Posterior cingulate gyrus (tissue), 11 donors: Measurements from ENCODE around the gene ANK2.

ENCODE experiments used
- DNase-seq, 10 donors: peaks; one replicate each; pipeline versions ENCODE4 v3.0.0 to v3.0.0-alpha.2; 2020 to 2021; ENCODE audit warnings: mixed read lengths in 3 of 10
- intact Hi-C: fragments of 100-400 bp; cut with DNase I; formaldehyde crosslinking; loops from one replicate; pipeline ENCODE4 v1.15.1; 2023

Gene ANK2

DNA sequence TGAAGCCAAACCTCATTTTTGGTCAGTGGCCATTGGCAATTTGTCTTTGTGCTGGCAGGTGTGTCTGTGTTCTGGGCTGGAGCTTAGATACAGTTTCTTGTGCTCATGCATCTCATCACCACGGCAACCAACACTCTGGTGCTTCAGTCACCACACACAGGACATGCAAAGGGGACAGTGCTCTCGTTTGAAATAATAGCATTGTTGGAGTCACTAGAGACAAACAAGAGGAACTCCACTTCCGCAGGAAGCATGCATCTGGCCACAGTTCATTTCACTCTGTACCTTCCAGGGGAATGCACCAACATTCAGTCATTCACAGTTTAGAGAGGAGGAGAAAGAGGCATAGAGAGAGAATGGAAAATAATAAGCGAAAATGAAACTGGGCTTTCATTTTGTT, 267.4 kb downstream of the ANK2 start:
- intact Hi-C loops, result no loop called here
- peak in 2 of 10 donors; percentile 11 to 82 for DNase-seq

DNA sequence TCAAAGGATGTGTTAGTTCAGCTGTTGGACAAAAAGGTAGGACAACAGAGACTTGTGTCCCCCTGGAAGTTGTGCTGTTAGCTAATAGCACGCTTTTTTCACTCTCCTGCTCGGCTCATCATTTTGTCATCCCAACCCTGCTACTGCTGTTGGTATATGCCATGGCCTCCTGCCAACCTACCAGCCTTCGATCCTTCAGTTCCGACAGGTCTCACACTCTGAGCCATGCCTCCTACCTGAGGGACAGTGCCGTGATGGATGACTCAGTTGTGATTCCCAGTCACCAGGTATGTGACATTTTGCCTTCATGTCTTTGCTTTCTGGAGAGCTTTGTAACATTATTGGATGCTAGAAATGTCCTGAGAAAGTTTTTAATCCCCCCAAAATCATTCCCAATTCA, 268.1 kb downstream of the ANK2 start:
- intact Hi-C loops, result no loop called here
- DNase-seq, result no peak

DNA sequence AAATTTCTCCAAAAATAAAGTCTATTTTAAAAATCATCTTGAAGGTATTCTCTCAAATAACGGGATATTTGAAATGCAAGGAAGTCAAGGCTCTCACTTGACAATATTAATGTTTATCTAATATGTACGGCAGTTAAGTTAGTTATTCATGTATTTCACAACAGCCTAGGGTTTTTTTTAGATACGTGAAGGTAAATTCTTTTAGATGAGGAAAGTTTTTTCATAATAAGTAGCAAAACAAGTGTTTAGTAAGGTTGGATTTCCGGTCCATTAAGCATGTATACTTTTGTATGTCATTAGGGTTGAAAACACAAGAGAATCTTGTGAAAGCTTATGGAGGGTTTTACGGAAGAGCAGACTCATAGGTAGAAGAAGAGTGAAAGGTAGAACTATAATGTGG, 273.3 kb downstream of the ANK2 start:
- intact Hi-C loops, result no loop called here

DNA sequence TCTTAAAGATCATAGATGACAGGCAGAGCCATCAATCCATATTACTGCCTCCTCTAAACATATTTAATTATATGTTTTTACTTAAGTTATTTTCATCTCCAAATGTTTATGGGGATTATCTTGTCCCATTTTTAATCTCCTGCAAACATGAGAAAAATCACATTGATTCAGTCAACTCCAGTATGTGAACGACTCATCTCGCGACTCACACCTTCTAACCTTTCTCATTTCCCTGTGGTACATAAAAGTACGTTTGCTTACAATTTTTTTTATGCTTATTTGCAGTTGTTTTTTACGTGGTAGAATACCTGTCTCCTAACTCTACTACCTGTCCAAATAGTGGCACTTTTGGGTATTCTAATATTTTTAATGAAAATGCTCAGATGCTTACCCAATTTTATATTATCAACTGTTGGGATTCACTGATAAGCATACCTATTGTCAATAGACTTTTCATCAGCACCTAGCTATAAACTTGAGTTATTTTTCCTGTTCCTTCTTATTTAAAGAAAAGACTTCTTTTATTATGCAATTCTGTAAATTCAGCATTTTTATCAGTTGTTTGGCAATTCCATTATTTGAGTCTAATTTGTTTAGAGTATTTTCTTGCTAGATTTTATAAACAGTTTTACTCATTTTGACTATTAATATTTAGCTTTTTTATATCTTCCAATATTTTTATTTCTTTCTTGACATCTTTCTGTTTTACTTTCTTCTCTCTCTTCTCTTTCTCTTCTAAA, 276.6 kb downstream of the ANK2 start:
- intact Hi-C loops, result no loop called here
- DNase-seq, result no peak

More for the DNA sequence above, 273.3 kb downstream of the ANK2 start:
- DNase-seq, result no peak

DNA sequence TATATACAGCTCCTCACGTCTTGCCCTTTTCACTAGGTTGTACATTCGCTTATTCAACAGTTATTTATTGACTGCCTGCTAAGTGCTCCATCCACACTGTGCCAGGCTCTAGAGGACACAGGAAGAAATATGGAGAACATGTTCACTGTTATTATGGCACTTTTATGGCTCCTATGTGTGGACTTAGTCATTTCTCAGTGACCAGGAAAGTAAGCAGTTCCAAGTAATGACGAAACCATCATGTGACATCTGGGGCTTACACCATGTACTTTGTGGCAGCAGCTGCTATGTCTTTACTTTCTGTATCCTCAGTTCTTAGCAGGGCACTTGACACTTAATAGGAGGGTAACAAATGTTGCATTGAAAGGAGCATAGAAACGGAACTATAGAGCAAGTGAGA, 278.0 kb downstream of the ANK2 start:
- DNase-seq, result no peak
- intact Hi-C loops, result no loop called here

DNA sequence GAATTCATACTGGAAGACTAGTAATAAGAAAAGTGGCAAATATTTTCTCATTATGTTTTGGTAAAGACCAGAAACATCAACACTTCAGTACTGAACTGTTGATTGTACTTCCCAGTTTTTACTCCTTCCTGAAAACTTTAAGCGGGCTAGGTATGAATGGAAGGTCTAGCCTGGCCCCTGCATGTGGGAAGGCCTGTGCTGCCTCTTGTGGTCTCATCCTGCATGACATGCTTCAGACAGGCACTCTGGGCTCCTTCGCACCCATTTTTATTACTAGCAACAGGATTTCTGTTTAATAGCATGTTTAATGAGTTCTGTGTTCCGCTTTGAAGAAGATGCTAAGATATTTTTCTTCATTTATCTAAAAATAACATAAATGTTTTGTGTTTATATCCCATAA, 279.1 kb downstream of the ANK2 start:
- no peak for DNase-seq
- intact Hi-C loops, result no loop called here

DNA sequence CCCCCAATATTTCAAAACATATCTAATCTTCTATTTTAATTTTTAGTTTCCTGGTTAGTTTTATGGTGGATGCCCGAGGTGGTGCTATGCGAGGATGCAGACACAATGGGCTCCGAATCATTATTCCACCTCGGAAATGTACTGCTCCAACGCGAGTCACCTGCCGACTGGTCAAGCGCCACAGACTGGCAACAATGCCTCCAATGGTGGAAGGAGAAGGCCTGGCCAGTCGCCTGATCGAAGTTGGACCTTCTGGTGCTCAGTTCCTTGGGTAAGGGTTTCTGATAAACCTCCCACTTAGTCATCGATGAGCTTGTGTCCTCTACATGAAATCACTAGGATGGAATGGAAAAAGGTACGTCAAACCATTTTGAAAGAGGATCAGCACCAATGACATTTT, 280.7 kb downstream of the ANK2 start:
- intact Hi-C loops, result no loop called here
- peak in 1 of 10 donors; percentile 72 for DNase-seq

DNA sequence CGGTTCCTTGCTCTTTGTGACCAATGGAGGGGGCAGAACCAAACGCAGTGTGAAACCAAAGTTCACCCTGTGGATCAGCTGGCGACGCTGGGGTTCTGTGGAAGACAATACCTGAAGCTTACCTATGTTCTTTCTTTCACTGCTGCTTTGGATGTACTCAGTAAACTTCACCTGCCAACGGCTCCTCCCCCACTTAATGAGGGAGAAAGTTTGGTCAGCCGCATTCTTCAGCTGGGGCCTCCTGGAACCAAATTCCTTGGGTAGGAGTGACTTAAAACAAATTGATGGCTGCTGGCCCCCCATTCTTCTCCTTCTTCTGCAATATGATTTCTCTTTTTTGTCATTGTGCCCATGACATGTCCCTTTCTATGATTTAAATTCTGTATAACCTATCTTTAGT, 282.4 kb downstream of the ANK2 start:
- DNase-seq, result peak in 1 of 10 donors; percentile 21
- intact Hi-C loops, result no loop called here

DNA sequence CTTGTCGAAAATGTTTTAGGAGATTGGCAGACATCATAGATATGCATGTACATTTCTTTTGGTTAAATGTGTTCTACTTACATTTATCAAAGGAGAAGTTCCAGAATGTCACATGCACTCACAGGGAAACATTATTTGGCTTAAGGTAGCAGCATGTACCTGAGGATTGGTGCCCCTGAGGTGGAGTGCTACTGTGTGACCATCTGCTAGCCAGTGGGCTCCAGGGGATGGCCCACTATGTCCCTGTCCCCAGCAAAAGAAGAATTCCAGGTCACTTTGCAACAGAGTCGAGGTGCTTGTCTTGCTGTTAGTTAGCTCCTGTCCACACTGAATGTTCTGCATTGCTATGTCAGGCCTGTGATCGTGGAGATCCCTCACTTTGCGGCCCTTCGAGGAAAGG, 283.2 kb downstream of the ANK2 start:
- intact Hi-C loops, result no loop called here
- no peak for DNase-seq

DNA sequence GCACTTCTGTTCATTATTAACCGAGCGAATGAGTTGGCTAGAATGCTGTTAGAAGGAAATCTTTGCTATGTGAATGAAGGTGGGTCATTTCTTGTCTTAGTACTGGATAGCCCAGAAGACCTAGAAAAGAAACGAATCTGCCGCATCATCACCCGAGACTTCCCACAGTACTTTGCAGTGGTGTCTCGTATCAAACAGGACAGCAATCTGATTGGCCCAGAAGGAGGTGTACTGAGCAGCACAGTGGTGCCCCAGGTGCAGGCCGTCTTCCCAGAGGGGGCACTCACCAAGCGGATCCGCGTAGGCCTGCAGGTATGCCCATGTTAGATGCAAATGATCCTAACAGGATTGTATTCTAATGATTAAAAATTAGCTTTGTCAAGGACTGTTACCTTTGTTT, 286.3 kb downstream of the ANK2 start:
- intact Hi-C loops, result no loop called here
- DNase-seq, result no peak

DNA sequence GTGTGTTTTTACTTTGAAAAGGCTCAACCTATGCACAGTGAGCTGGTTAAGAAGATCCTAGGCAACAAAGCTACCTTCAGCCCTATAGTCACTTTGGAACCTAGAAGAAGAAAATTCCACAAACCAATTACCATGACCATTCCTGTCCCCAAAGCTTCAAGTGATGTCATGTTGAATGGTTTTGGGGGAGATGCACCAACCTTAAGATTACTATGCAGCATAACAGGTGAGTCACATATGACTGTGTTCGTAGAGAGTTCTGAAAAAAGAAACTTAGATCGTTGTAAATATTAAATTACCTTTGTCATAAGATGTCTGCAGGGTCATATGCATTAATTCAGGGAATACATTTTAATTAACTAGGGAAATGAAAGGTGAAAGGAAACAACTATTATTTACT, 287.1 kb downstream of the ANK2 start:
- DNase-seq, result no peak

DNA sequence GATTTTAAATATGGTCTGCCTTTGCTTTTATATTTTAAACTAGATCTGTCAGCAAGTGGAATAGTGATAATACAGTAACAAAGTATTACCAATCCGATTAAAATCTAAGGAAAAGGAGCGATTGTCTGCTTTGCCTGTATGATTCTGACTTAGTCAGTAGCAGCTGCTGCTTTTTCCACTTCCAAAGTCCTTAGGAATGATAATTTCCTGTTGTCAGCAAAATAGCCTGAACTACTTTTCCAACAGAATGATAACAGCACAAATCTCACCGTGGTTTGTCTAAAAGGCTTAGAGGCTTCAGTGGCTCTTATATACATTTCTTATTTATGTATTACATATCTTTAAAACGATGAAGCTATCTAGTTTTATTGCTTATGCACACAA, 290.0 kb downstream of the ANK2 start:
- intact Hi-C loops, result no loop called here

More for the DNA sequence above, 287.1 kb downstream of the ANK2 start:
- intact Hi-C loops, result no loop called here

DNA sequence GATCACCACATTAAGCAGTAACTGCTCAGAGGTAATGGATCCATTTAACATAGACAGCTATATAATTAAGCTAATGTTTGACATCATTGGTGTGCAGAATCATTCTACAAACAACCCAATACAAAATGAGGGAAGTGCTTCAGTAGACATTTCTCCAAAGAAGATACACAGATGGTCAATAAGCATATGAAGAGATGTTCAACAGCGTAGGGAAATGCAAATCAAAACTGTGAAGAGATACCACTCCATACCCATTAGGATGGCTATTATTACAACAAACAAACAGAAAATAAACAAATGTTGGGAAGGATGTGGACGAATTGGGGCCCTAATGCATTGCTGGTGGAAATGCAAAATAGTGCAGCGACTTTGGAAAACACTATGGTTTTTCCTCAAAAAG, 294.6 kb downstream of the ANK2 start:
- intact Hi-C loops, result no loop called here
- DNase-seq, result no peak

More for the DNA sequence above, 290.0 kb downstream of the ANK2 start:
- DNase-seq, result no peak

DNA sequence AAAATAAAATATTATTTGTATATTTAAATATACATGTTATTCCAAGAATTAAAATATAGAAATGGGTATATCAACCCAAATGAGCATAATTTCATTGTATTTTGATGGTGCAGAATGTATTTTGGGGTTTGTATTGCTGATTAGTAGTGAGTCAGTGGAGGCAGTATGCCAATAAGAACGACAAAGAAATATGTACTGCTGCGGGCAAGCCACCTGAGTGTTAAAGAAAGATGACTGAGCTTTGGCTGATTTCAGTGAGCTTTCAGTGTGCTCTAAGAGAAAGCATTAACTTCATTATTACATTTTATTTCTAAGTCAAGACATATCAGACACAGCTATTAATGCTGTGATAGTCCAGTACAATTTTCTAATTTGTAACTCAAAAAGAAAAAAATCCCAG, 297.8 kb downstream of the ANK2 start:
- DNase-seq, result no peak
- intact Hi-C loops, result no loop called here

DNA sequence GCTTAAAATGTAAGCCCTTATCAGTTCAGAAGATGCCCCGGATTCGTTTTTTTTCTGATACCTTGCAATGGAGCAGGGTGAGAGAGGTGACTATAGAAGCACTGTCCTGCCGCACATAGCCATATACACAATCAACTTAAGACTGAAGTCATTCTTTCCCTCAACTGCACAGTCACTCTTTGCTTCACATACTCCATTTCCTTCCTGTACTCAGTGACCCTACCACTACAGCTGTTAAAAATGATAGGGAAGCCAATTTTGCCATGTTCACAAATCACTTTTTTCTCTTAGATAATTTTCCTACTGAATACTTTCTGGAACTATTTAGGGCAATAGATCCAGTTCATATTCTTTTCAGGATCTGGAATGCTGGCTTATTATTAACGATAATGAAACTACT, 300.0 kb downstream of the ANK2 start:
- no peak for DNase-seq
- intact Hi-C loops, result no loop called here

DNA sequence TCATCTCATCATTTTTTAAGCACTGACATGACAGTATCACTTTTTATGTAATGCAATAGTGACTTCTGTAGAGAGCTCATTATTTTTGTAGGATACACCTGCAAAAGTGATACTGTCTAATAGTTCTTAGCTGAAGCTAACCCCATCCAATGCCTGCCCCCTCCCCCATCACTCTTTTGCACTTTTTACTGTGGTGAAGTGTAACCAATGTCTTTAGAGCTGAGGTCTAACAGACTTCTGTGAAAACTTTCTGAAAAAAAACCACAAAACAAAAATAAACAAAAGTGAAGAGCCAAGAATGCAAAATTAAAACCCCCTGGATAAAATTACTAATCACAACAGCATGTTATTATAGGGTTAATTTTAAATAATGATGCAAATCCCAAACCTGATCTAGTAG, 301.1 kb downstream of the ANK2 start:
- intact Hi-C loops, result no loop called here
- DNase-seq, result no peak

DNA sequence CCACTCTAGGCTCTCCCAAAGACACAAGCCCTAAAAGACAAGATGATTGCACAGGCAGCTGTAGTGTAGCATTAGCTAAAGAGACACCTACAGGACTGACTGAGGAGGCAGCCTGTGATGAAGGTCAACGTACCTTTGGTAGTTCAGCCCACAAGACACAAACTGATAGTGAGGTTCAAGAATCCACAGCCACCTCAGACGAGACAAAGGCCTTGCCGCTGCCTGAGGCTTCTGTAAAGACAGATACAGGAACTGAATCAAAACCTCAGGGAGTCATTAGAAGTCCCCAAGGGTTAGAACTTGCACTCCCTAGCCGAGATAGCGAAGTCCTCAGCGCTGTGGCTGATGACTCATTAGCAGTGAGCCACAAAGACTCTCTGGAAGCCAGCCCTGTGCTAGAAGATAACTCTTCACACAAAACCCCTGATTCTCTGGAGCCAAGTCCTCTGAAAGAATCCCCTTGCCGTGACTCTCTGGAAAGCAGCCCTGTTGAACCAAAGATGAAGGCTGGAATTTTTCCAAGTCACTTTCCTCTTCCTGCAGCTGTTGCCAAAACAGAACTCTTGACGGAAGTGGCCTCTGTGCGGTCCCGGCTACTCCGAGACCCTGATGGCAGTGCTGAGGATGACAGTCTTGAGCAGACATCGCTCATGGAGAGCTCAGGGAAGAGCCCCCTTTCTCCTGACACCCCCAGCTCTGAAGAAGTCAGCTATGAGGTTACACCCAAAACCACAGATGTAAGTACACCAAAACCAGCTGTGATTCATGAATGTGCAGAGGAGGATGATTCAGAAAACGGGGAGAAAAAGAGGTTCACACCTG, 306.3 kb downstream of the ANK2 start:
- DNase-seq, result peak in 2 of 10 donors; percentile 61 to 72
- intact Hi-C loops, result no loop called here

DNA sequence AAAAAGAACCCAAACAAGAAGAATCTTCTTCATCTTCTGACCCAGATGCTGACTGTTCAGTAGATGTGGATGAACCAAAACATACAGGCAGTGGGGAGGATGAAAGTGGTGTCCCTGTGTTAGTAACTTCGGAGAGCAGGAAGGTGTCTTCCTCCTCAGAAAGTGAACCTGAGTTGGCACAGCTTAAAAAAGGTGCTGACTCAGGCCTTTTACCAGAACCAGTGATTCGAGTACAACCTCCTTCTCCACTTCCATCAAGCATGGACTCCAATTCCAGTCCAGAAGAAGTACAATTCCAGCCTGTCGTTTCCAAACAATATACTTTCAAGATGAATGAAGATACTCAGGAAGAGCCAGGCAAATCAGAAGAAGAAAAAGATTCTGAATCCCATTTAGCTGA, 307.0 kb downstream of the ANK2 start:
- DNase-seq, result no peak
- intact Hi-C loops, result no loop called here

DNA sequence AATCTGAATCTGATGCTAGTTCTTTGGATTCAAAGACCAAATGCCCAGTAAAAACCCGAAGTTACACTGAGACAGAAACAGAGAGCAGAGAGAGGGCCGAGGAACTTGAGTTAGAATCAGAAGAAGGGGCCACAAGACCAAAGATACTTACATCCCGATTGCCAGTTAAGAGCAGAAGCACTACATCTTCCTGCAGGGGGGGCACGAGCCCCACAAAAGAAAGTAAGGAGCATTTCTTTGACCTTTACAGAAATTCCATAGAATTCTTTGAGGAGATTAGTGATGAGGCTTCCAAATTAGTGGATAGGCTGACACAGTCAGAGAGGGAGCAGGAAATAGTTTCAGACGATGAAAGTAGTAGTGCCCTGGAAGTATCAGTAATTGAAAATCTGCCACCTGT, 309.3 kb downstream of the ANK2 start:
- intact Hi-C loops, result no loop called here
- DNase-seq, result no peak

DNA sequence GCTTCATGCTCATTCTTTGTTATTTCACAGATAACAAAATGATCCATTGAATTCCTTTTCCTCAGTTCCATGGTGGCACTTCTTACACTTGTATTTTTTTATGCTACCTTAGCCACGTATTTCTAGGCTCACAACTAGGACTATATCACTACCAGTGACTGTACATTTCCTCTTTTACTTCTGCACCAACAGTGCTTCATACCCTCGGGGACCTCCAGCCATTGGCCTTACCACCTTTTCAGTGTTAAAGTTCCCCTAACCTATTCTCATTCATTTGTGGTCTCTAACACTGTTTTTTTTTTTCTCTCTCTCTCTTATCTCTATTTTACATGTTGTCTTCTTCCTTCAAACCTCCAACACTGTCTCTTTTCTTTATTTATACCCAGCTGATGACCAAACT, 315.9 kb downstream of the ANK2 start:
- DNase-seq, result no peak
- intact Hi-C loops, result no loop called here

DNA sequence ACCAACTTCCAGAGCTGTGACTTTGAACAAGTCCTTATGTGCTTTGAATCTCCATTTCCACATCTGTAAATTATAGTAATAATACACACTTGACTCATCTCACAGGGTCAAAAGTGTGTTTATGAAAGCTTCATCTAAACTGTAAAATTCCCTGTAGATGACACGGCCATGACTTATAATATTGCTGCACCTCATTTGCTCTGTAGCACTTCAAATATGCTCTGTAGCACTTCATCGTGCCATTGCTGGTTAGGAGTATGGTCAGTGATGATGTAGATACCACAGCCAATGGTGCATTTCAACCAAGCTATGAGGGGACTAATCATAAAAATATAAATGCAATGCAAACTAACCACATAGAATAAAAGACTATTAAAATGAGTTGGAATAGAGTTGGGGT, 318.6 kb downstream of the ANK2 start:
- no peak for DNase-seq
- intact Hi-C loops, result no loop called here

DNA sequence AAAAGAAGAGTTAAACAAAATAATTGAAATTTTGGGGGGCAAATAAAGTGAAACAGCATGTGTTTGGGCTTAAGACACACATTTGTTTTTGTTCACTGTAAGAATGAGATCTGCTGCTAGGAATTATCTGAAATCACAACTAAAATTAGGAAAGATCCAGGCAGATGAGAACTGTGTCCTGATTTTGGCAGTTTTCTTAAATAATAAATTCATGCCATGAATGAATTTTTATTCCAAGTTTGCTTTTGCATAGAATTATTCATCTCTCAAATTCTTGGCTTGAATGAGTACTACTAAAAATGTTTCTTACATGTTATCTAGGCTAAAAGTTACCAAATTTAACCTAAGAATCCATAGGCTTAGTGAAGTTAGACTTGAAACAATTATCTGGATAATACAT, 321.7 kb downstream of the ANK2 start:
- intact Hi-C loops, result no loop called here
- DNase-seq, result no peak
